ENCODE results near the gene ALG9. TPM values are rescaled to one million over a fixed set of nuclear protein-coding genes. Genes with fewer than 3 reads are reported as not detected.
A peak's percentile ranks its signal among the peaks of the same experiment; 100 is the strongest.

Gene ALG9
- total RNA-seq, 2 donors from 2014 or later: 25.9 to 60.3 TPM

GRCh38 chr11:111759376-111759775 lies 112.0 kb downstream of the ALG9 start:
- no peaks in the 10 kb centered on the region for H3K9me3 ChIP-seq
- intact Hi-C loops (cut with DNase I): no loop called here
- peak; percentile 69 for ATAC-seq
- H3K4me3 ChIP-seq: no peak overlapping the region
- peaks cover 76% of the 10 kb centered on the region for H3K4me1 ChIP-seq
- TF ChIP-seq CTCF (IDR thresholded peaks at IDR 0.05): no peak
- no peak for TF ChIP-seq POLR2A (IDR thresholded peaks at IDR 0.05)
- peaks cover 0 to 15% of the 10 kb centered on the region in 2 donors for H3K36me3 ChIP-seq (replicated peaks in 1 of 2; ENCODE audit: insufficient read depth in 1 of 2, low read depth in 2 of 2)
- no peak for DNase-seq
- peak overlapping the region; percentile 64 to 82 (median 72) for H3K27ac ChIP-seq
- no peaks in the 10 kb centered on the region for H3K27me3 ChIP-seq

GRCh38 chr11:111756097-111756496 lies 115.3 kb downstream of the ALG9 start:
- peaks cover 45% of the 10 kb centered on the region for H3K4me1 ChIP-seq
- H3K27ac ChIP-seq: no peak overlapping the region
- no peaks in the 10 kb centered on the region for H3K27me3 ChIP-seq
- no peaks in the 10 kb centered on the region for H3K9me3 ChIP-seq
- 99 to 100% methylated on average over 6 of the region's 6 CpGs for WGBS, 2 donors
- intact Hi-C loops (cut with DNase I): no loop called here
- peaks cover 3 to 33% of the 10 kb centered on the region in 2 donors for H3K36me3 ChIP-seq (replicated peaks in 1 of 2; ENCODE audit: insufficient read depth in 1 of 2, low read depth in 2 of 2)
- no peak overlapping the region for H3K4me3 ChIP-seq
- ATAC-seq (no peak), DNase-seq (no peak)
- no peak for TF ChIP-seq POLR2A (IDR thresholded peaks at IDR 0.05)
- TF ChIP-seq CTCF (IDR thresholded peaks at IDR 0.05): no peak

- H3K4me1 ChIP-seq: peaks cover 13% of the 10 kb centered on the region
- intact Hi-C loops (cut with DNase I): no loop called here
- H3K36me3 ChIP-seq (replicated peaks in 1 of 2; ENCODE audit: insufficient read depth in 1 of 2, low read depth in 2 of 2): peaks cover 3 to 38% of the 10 kb centered on the region in 2 donors
- no peaks in the 10 kb centered on the region for H3K27me3 ChIP-seq
- TF ChIP-seq POLR2A (IDR thresholded peaks at IDR 0.05): no peak
- TF ChIP-seq CTCF (IDR thresholded peaks at IDR 0.05): no peak
- H3K27ac ChIP-seq: no peak overlapping the region
- no peak overlapping the region for H3K4me3 ChIP-seq
- H3K9me3 ChIP-seq: no peaks in the 10 kb centered on the region
- no peak for DNase-seq
- no peak for ATAC-seq
Observed at GRCh38 chr11:111749646-111750045, 121.7 kb downstream of the ALG9 start.

GRCh38 chr11:111748035-111748804 lies 123.2 kb downstream of the ALG9 start:
- WGBS, 2 donors: 56 to 59% methylated on average over 7 of the region's 7 CpGs
- Histone ChIP-seq H3K4me1 (peaks cover 13% of the 10 kb centered on the region), H3K4me3 (no peak overlapping the region), H3K27ac (no peak overlapping the region), H3K36me3 (replicated peaks in 1 of 2; ENCODE audit: insufficient read depth in 1 of 2, low read depth in 2 of 2) (peaks cover 3 to 38% of the 10 kb centered on the region in 2 donors), H3K9me3 (no peaks in the 10 kb centered on the region), H3K27me3 (no peaks in the 10 kb centered on the region)
- intact Hi-C loops (cut with DNase I): no loop called here
- DNase-seq (no peak), ATAC-seq (no peak)
- TF ChIP-seq POLR2A (IDR thresholded peaks at IDR 0.05) (no peak), CTCF (IDR thresholded peaks at IDR 0.05) (no peak)

All from body of pancreas (tissue), 4 donors.